Uterus (tissue), 2 donors: Measurements from ENCODE around the gene THAP3.

ENCODE experiments used
- POLR2A ChIP-seq, 2 donors: fragments of 450-650 bp; IDR thresholded peaks; one replicate each; pipeline ENCODE4 v1.6.1; 2016; ENCODE audit warnings: antibody characterized with exemption in 2 of 2, mild to moderate bottlenecking in 1 of 2, moderate library complexity in 1 of 2
- TF ChIP-seq, protein P1 (sequence below), 4 experiments: fragments of 200-600 bp in 2 of 4; fragments of 450-650 bp in 2 of 4; sonication (generic) in 2 of 4; IDR thresholded peaks; one replicate each; pipeline ENCODE4 v1.5.1; 2016 to 2019; ENCODE audit warnings: antibody characterized with exemption in 4 of 4, mild to moderate bottlenecking in 2 of 4, moderate library complexity in 1 of 4

- TF ChIP-seq, protein P1, sequence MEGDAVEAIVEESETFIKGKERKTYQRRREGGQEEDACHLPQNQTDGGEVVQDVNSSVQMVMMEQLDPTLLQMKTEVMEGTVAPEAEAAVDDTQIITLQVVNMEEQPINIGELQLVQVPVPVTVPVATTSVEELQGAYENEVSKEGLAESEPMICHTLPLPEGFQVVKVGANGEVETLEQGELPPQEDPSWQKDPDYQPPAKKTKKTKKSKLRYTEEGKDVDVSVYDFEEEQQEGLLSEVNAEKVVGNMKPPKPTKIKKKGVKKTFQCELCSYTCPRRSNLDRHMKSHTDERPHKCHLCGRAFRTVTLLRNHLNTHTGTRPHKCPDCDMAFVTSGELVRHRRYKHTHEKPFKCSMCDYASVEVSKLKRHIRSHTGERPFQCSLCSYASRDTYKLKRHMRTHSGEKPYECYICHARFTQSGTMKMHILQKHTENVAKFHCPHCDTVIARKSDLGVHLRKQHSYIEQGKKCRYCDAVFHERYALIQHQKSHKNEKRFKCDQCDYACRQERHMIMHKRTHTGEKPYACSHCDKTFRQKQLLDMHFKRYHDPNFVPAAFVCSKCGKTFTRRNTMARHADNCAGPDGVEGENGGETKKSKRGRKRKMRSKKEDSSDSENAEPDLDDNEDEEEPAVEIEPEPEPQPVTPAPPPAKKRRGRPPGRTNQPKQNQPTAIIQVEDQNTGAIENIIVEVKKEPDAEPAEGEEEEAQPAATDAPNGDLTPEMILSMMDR (IDR thresholded peaks at IDR 0.05), result no peak
- no peak for TF ChIP-seq POLR2A (IDR thresholded peaks at IDR 0.05)
These were observed 28.3 kb upstream of the THAP3 start for GRCh38 chr1:6596351-6596750.
